ENCODE measurements around the gene GAK. TPM values are rescaled to one million over a fixed set of nuclear protein-coding genes. Genes with fewer than 3 reads are reported as not detected.

Gene GAK
- total RNA-seq, 1 donor from 2014 or later = 19.8 TPM

DNA sequence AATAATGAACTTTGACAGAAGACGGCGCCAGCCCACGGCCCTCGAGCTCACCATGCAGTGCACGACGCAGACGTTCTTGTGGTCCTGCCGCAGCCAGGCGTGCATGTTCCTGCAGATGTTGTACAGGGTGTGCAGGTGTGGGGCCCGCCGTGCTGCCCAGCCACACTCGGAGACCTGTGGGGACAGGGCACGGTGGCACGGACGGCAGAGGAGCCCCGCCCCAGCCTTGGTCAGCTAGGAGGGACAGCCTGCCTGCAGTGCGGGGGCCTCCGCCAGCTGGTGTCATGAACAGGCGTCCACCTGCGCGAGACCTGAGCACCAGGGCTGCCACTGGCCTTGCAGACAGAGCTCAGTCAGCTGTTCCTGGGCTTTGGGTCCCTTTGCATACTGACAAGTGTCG is 49.5 kb downstream of the GAK start:
- H3K9ac ChIP-seq (ENCODE audit: low read depth in 1 of 3, low read length in 3 of 3) = no peak overlapping the region
- H3K27ac ChIP-seq (ENCODE audit: low read depth, low read length) = no peak overlapping the region
- H3K4me3 ChIP-seq (ENCODE audit: low read length in 3 of 3) = no peak overlapping the region
- H3K9me3 ChIP-seq (ENCODE audit: control insufficient read depth in 3 of 3, low read length in 3 of 3) = no peaks in the 10 kb centered on the region
- no peaks in the 10 kb centered on the region for H3K27me3 ChIP-seq (ENCODE audit: control insufficient read depth in 3 of 3, insufficient read depth in 3 of 3, low read length in 3 of 3)
- H3K4me1 ChIP-seq (ENCODE audit: control insufficient read depth in 3 of 3, insufficient read depth in 3 of 3, low read length in 3 of 3) = peaks cover 0 to 2% (median 0%) of the 10 kb centered on the region in 3 donors
- peaks cover 63 to 74% (median 69%) of the 10 kb centered on the region in 3 donors for H3K36me3 ChIP-seq (ENCODE audit: control insufficient read depth in 3 of 3, insufficient read depth in 3 of 3, low read length in 3 of 3)

DNA sequence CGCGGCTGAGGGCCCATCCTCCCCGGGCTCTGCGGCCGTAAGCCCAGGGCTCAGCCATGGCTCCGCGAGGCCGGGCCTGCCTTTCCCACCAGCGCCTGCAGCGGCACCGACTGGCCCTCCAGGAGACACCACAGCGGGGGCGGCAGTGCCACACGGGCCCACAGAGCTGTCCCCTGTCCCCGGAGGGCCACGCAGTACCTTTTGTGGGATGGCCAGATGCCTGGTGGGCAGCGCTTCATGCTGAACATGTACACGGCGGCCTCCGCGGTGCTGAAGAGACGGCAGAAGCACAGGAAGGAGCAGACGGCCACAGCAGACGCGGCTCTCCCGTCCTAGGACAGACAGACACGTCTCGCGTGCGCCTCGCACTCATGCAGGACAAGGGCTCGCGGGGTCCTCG is 50.4 kb downstream of the GAK start:
- H3K4me3 ChIP-seq (ENCODE audit: low read length in 3 of 3) = no peak overlapping the region
- H3K4me1 ChIP-seq (ENCODE audit: control insufficient read depth in 3 of 3, insufficient read depth in 3 of 3, low read length in 3 of 3) = peaks cover 0 to 2% (median 0%) of the 10 kb centered on the region in 3 donors
- H3K9me3 ChIP-seq (ENCODE audit: control insufficient read depth in 3 of 3, low read length in 3 of 3) = no peaks in the 10 kb centered on the region
- no peak overlapping the region for H3K27ac ChIP-seq (ENCODE audit: low read depth, low read length)
- no peaks in the 10 kb centered on the region for H3K27me3 ChIP-seq (ENCODE audit: control insufficient read depth in 3 of 3, insufficient read depth in 3 of 3, low read length in 3 of 3)
- H3K36me3 ChIP-seq (ENCODE audit: control insufficient read depth in 3 of 3, insufficient read depth in 3 of 3, low read length in 3 of 3) = peaks cover 68 to 75% (median 70%) of the 10 kb centered on the region in 3 donors
- no peak overlapping the region for H3K9ac ChIP-seq (ENCODE audit: low read depth in 1 of 3, low read length in 3 of 3)

DNA sequence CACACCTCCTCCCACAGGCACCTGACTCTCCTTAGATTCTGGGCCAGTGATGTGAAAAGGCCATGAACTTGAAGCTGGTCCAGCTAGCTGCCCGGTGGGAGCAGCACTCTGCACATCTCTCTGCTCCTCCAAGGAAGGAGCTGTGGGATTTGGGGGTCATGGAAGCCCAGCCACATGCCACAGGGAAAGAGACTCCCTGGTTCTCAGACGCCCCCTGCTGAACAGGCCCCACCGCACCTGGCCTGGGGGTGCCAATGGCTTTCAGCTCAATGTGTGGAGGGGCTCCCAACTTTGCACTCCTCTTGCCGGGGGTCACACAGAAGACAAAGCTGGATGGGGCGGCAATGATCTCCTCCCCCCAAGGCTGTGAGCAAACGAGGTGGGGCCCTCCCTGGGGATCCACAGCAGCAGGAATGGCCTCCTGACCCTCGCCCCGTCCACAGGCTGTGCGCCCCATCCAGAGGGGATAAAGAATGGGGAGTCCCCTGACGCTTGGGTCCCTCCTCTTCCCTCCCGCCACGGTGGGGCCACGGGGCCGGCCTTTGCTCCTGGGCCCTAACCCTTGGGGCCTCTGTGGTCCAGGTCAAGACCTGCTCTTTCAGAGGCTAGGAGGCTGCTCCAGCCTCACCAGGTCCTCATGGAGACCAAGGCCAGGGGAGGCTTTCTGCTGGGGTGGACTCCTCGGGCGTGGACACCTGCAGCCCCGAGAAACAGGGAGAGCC is 51.3 kb downstream of the GAK start:
- no peaks in the 10 kb centered on the region for H3K9me3 ChIP-seq (ENCODE audit: control insufficient read depth in 3 of 3, low read length in 3 of 3)
- H3K27me3 ChIP-seq (ENCODE audit: control insufficient read depth in 3 of 3, insufficient read depth in 3 of 3, low read length in 3 of 3) = no peaks in the 10 kb centered on the region
- H3K27ac ChIP-seq (ENCODE audit: low read depth, low read length) = no peak overlapping the region
- peaks cover 0 to 2% (median 0%) of the 10 kb centered on the region in 3 donors for H3K4me1 ChIP-seq (ENCODE audit: control insufficient read depth in 3 of 3, insufficient read depth in 3 of 3, low read length in 3 of 3)
- peaks cover 71 to 79% (median 74%) of the 10 kb centered on the region in 3 donors for H3K36me3 ChIP-seq (ENCODE audit: control insufficient read depth in 3 of 3, insufficient read depth in 3 of 3, low read length in 3 of 3)
- H3K9ac ChIP-seq (ENCODE audit: low read depth in 1 of 3, low read length in 3 of 3) = no peak overlapping the region
- H3K4me3 ChIP-seq (ENCODE audit: low read length in 3 of 3) = no peak overlapping the region

GRCh38 chr4:879729-880077 is 52.4 kb downstream of the GAK start:
- Histone ChIP-seq H3K27me3 (ENCODE audit: control insufficient read depth in 3 of 3, insufficient read depth in 3 of 3, low read length in 3 of 3) (no peaks in the 10 kb centered on the region), H3K36me3 (ENCODE audit: control insufficient read depth in 3 of 3, insufficient read depth in 3 of 3, low read length in 3 of 3) (peaks cover 76 to 79% (median 78%) of the 10 kb centered on the region in 3 donors)

GRCh38 chr4:878796-879728 is 53.1 kb downstream of the GAK start:
- Histone ChIP-seq H3K27ac (ENCODE audit: low read depth, low read length) (no peak overlapping the region), H3K4me3 (ENCODE audit: low read length in 3 of 3) (no peak overlapping the region), H3K9me3 (ENCODE audit: control insufficient read depth in 3 of 3, low read length in 3 of 3) (no peaks in the 10 kb centered on the region), H3K27me3 (ENCODE audit: control insufficient read depth in 3 of 3, insufficient read depth in 3 of 3, low read length in 3 of 3) (no peaks in the 10 kb centered on the region), H3K4me1 (ENCODE audit: control insufficient read depth in 3 of 3, insufficient read depth in 3 of 3, low read length in 3 of 3) (no peaks in the 10 kb centered on the region), H3K9ac (ENCODE audit: low read depth in 1 of 3, low read length in 3 of 3) (no peak overlapping the region), H3K36me3 (ENCODE audit: control insufficient read depth in 3 of 3, insufficient read depth in 3 of 3, low read length in 3 of 3) (peaks cover 76 to 81% (median 79%) of the 10 kb centered on the region in 3 donors)

More at GRCh38 chr4:879729-880077, 52.4 kb downstream of the GAK start:
- H3K9me3 ChIP-seq (ENCODE audit: control insufficient read depth in 3 of 3, low read length in 3 of 3) = no peaks in the 10 kb centered on the region
- H3K4me1 ChIP-seq (ENCODE audit: control insufficient read depth in 3 of 3, insufficient read depth in 3 of 3, low read length in 3 of 3) = no peaks in the 10 kb centered on the region
- H3K9ac ChIP-seq (ENCODE audit: low read depth in 1 of 3, low read length in 3 of 3) = no peak overlapping the region
- no peak overlapping the region for H3K4me3 ChIP-seq (ENCODE audit: low read length in 3 of 3)
- no peak overlapping the region for H3K27ac ChIP-seq (ENCODE audit: low read depth, low read length)

DNA sequence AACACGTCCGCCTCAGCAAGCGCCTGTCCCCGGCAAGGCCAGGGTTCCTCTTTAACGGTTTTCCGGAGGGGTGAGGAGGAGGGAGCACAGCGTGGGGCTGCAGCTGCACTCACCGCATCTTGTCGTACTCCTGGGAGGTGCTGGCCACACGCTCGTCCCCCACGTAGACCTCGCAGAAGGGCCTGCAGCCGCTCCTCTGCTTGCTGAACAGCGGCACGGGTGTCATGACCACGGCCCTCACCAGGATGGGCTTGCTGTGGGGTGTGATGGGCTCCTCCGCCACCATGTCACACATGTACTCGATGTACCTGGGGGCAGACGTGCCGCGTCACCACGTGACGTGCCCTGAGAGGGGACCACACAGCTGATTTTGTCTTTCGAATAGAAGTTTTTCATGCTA is 54.6 kb downstream of the GAK start:
- Histone ChIP-seq H3K27me3 (ENCODE audit: control insufficient read depth in 3 of 3, insufficient read depth in 3 of 3, low read length in 3 of 3) (no peaks in the 10 kb centered on the region), H3K4me3 (ENCODE audit: low read length in 3 of 3) (no peak overlapping the region), H3K36me3 (ENCODE audit: control insufficient read depth in 3 of 3, insufficient read depth in 3 of 3, low read length in 3 of 3) (peaks cover 66 to 78% (median 75%) of the 10 kb centered on the region in 3 donors), H3K9me3 (ENCODE audit: control insufficient read depth in 3 of 3, low read length in 3 of 3) (no peaks in the 10 kb centered on the region), H3K27ac (ENCODE audit: low read depth, low read length) (no peak overlapping the region), H3K4me1 (ENCODE audit: control insufficient read depth in 3 of 3, insufficient read depth in 3 of 3, low read length in 3 of 3) (no peaks in the 10 kb centered on the region), H3K9ac (ENCODE audit: low read depth in 1 of 3, low read length in 3 of 3) (no peak overlapping the region)

DNA sequence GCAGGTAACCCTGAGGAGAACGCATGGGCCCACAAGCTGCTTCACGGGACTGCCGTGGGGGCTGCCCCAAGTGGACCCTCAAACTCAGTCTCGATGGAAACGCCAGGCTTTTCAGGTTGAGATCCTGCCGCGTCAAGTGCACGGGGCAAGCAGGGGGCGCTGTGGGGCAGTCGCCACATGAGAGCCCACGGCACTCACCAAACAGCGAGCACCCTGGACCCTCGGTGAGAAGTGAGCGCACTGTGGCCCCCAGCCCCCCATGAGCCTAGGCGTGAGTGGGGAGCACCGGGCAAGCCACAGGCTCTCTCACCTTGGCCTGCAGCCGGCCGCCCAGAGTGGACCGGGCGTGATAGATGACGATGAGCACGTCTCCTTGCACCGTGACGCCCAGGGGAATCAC is 55.3 kb downstream of the GAK start:
- no peaks in the 10 kb centered on the region for H3K9me3 ChIP-seq (ENCODE audit: control insufficient read depth in 3 of 3, low read length in 3 of 3)
- H3K27ac ChIP-seq (ENCODE audit: low read depth, low read length) = no peak overlapping the region
- H3K27me3 ChIP-seq (ENCODE audit: control insufficient read depth in 3 of 3, insufficient read depth in 3 of 3, low read length in 3 of 3) = no peaks in the 10 kb centered on the region
- no peak overlapping the region for H3K9ac ChIP-seq (ENCODE audit: low read depth in 1 of 3, low read length in 3 of 3)
- peaks cover 59 to 77% (median 75%) of the 10 kb centered on the region in 3 donors for H3K36me3 ChIP-seq (ENCODE audit: control insufficient read depth in 3 of 3, insufficient read depth in 3 of 3, low read length in 3 of 3)
- H3K4me3 ChIP-seq (ENCODE audit: low read length in 3 of 3) = no peak overlapping the region
- H3K4me1 ChIP-seq (ENCODE audit: control insufficient read depth in 3 of 3, insufficient read depth in 3 of 3, low read length in 3 of 3) = no peaks in the 10 kb centered on the region

GRCh38 chr4:875818-876423 is 56.2 kb downstream of the GAK start:
- no peak overlapping the region for H3K9ac ChIP-seq (ENCODE audit: low read depth in 1 of 3, low read length in 3 of 3)
- no peaks in the 10 kb centered on the region for H3K27me3 ChIP-seq (ENCODE audit: control insufficient read depth in 3 of 3, insufficient read depth in 3 of 3, low read length in 3 of 3)
- H3K36me3 ChIP-seq (ENCODE audit: control insufficient read depth in 3 of 3, insufficient read depth in 3 of 3, low read length in 3 of 3) = peaks cover 51 to 70% (median 69%) of the 10 kb centered on the region in 3 donors
- no peaks in the 10 kb centered on the region for H3K9me3 ChIP-seq (ENCODE audit: control insufficient read depth in 3 of 3, low read length in 3 of 3)
- H3K4me3 ChIP-seq (ENCODE audit: low read length in 3 of 3) = no peak overlapping the region
- no peaks in the 10 kb centered on the region for H3K4me1 ChIP-seq (ENCODE audit: control insufficient read depth in 3 of 3, insufficient read depth in 3 of 3, low read length in 3 of 3)
- no peak overlapping the region for H3K27ac ChIP-seq (ENCODE audit: low read depth, low read length)

- Histone ChIP-seq H3K9me3 (ENCODE audit: control insufficient read depth in 3 of 3, low read length in 3 of 3) (no peaks in the 10 kb centered on the region), H3K9ac (ENCODE audit: low read depth in 1 of 3, low read length in 3 of 3) (no peak overlapping the region), H3K4me1 (ENCODE audit: control insufficient read depth in 3 of 3, insufficient read depth in 3 of 3, low read length in 3 of 3) (no peaks in the 10 kb centered on the region), H3K36me3 (ENCODE audit: control insufficient read depth in 3 of 3, insufficient read depth in 3 of 3, low read length in 3 of 3) (peaks cover 50 to 72% (median 68%) of the 10 kb centered on the region in 3 donors), H3K4me3 (ENCODE audit: low read length in 3 of 3) (no peak overlapping the region), H3K27me3 (ENCODE audit: control insufficient read depth in 3 of 3, insufficient read depth in 3 of 3, low read length in 3 of 3) (no peaks in the 10 kb centered on the region), H3K27ac (ENCODE audit: low read depth, low read length) (no peak overlapping the region)
Observed at GRCh38 chr4:874971-875817, 56.9 kb downstream of the GAK start.
